ENCODE results near the gene ASCC2.
"Not testable (repeated sequence)": the region's sequence is repeated elsewhere in the genome, so short reads cannot be mapped to it uniquely, and the experiment has no call there.

The ASCC2 gene

DNA sequence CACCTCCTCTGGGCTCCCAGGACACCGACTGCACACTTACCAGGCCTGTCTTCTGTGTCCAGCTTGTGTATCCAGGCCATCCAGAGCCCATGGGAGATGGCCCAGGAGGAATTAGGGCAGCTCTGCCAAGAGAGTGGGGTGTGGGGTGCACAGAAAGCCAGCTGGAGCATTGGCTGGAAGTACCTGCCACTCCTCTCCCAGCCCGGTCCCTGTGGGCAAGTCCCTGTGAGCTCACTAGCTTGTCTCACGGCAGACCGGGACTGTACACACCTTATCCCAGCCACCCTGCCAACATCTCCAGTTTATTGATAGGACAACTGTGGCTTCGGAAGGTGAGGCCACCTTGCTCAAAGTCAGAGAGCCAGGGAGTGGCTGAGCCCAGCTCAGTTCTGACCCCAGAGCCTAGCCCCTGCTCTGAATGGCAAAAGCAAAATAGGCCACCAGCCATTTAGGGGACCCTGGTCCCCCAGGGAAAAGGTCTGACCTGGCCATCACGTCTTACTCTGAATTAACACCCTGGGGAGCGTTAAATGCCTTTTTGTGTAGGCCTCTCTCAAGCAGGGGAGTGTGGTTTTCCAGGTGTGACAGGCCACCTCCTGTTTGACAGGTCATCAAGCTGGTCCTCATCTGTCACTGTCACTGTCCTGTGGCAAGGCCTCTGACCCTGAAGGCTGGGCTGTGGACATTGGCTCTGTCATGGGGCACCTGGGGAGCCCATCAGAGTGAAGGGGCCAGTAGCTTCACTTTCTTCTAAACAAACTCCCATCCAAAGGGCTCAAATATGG, 55.8 kb downstream of the ASCC2 start:
- no peak for DNase-seq

DNA sequence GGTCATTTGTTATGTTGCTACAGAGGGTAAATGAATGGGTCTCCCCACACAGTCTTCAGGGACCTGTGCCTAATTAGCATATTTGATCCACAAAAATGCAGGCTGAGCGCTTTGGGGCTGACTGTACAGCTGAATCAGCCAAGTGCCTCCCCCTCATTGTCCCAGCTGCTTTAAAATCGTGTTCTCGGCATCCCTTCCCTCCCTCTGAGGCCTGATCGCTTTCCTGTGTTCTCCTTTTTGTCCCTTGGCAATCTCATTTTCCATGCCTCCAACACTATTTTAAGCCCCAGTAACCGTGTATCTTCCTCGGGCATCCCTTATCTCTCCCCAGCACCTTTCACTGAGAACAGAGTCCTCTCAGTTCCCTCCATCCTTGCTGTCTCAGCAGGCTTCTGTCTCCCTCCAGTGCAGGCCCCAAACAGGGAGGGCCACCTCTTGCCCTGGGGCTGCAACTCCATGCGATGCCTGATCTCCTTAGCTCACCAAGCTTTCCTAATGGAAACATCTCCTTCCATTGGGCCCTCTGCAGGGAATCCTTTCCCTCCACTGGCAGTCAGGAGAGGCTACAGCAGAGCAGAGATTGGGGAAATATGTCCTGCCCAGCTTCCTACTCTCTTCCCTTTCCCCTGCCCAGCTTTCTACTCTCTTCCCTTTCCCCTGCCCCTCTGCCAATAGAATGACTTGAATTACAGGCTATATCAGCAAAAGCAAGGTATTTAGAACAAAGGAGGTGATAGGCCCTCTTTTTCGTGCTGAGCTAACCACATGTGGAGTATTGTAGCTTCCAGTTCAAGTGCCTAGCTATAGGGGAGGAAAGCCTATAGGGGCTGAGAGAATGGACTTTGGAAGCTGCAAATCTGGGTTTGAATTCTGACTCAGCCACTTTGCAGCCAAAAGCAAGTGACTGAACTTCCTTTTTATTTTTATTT, 57.1 kb downstream of the ASCC2 start:
- DNase-seq: no peak

DNA sequence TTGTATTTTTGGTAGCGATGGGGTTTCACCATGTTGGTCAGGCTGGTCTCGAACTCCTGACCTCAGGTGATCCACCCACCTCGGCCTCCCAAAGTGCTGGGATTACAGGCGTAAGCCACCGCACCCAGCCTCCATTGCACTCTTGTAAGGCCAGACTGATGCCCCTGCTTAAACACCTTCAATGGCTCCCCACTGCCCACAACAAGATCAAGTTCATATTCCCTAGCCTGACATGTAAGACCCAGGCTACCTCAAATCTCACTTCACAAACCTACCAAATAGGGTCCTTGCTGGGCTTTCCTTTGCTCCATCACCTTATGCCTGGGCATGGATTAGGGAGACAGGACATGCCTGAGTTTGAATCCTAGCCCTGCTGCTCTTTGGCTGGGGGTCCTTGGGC, 57.9 kb downstream of the ASCC2 start:
- no peak for DNase-seq

DNA sequence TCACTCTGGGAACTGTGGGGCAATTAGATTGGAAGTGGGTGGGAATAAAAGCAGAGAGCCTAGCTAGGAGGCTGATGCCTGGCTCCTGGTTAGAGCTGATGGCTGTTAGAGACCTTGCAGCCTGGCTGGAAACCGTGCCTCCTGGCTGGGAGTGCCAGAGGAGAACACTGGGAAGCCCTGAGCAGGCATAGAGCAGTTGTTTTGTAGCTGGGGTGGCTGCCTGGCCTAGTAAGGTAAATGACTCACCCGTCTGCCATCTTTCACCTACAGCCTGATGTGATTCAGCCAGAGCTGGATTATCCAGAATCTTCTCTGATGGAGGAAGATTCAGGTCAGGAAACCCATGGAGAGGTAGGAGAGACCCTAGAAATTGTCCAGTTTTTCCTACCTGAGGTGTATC, 64.8 kb downstream of the ASCC2 start:
- DNase-seq: no peak

DNA sequence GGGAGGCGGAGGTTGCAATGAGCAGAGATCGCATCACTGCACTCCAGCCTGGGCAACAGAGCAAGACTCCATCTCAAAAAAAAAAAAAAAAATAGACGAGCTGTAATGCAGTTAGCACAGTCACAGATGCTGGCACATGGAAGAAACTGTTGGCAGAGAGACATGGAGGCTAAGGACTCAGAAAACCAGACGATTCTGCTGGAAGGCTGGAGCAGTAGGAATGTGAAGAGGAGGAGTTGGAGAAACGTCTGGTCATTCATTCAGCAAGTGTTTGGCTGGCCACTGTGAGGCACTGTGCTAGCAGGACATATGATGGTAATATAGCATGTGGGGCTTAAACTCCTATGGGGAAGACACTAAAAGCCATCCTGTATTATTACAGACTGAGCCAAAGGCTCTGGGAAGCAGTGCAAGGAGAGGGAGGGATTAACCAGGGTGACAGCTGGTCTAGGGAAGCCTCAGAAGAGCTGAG, 65.9 kb downstream of the ASCC2 start:
- no peak for DNase-seq

DNA sequence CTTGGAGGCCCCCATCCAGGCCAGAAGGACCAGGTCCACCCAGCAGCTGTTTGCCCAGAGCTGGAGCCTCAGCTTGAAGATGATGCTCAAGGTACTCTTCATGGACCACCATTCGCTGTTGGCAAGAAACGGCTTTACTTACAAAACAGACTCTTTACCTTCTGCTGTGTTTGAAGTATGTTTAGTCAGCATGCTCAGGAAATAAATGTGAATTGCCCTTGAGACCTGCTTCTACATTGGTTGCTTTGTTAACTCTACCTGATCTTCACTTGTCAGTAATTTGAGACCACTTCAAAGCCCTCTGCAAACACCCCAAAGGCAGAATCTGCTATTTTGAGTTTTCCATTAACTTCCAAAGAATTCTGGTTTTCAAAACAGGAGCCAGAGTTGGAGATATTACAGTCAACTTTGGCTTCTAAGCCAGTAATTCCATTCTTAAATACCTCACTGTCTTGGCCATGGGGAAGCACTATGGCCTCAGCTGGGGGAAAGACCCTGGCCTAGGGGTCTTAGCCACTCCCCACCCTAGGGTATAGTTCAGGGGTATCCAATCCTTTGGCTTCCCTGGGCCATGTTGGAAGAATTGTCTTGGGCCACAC, 68.3 kb downstream of the ASCC2 start:
- no peak for DNase-seq

DNA sequence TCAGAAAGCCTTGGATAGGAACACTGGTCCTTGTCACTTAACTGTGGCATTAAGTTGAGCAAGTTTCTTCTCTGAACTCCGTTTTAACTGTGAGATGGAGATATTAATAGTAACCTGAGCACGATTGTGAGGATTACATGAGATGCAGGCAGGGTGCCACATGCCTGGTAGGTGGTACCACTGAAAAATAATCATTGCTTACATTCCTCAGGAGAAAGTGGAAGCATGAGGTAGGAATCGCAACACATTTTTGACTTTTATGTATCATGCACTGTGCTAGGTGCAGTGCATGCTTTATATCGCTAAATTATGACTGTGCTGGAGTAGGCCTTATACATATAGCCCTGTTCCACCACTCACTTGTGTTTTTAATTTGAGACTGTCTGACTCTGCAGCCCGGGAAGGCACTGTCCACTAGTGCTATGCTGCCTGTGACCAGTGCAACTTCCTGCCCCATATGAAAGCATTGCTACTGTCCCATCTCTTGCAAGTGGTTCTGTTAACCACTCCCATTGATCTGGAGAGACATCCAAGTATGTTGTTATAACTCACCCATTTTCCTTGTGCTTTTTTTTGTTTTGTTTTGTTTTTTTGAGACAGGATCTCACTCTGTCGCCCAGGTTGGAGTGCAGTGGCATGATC, 69.9 kb downstream of the ASCC2 start:
- DNase-seq: no peak

DNA sequence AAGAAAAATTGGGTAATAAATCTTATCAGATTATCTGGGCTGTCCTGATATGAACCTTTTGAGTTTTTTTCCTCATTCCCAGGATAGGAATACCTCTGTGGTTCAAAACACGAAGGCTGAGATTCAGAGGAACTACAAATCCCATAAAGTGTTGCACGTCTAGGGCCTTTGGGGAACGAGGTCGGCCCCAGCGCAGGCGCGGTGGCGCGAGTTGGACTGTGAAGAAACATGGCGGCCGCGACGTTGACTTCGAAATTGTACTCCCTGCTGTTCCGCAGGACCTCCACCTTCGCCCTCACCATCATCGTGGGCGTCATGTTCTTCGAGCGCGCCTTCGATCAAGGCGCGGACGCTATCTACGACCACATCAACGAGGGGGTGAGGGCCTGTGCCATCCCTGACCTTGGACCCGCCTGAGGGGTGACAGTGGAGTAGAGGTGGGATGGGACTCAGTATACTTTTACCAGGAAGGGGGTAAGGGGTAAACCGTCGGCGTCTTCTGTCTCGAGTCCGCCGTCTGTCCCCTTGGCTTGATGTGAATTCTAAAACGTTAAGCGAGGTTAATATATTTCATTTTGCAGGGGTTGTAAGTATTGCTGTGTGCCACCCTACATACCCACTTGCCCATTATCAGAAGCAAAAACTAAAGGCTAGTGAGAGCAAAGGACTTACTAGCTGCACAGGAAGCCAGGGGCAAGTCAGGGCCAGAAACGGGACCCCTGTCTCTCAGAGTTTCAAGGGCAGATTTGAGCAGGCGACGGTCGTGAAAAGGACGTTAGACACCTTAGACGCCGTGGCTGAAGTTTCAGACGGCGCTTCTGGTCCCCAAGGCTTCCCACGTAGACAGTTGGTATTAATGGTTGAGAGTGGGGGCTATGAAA, 70.7 kb downstream of the ASCC2 start, which contains the start of gene UQCR10:
TSS of gene UQCR10 (plus strand) at position 199 of the 881 bp plus-strand sequence. CDS start at position 229, 30 bp downstream.
- DNase-seq: peak; percentile 80 to 88 (median 83)

DNA sequence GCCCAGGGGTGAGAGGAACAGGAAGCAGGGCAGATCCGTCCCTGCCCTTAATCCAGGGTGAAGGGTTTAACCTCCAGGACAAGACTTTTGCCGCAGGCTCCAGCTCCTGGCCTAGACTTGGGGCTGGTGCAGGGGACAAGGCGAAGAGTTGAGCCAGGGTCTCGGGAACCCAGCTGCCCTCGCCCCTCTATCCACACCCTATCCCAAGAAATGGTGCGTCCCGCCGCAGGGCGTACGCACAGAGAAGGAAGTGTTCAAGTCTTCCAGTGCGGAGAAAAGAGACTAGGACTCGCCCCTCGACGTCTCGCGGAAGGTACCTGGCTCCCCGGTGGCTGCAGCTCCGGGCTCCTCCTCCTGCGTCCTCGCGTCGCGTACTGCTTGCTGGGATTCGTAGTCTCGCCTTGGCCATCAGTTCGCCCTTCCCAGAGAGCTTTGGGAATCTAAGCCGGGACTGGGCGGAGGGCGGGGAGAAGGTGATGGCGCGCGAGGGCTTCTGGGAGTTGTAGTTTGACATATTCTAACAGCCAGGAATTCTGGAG, 71.4 kb downstream of the ASCC2 start, which contains the start of gene ZMAT5:
TSS of gene ZMAT5 (minus strand) at position 376 of the 539 bp plus-strand sequence. CDS start 18,463 bp downstream, outside the sequence.
- peak; percentile 54 to 84 (median 72) for DNase-seq

DNA sequence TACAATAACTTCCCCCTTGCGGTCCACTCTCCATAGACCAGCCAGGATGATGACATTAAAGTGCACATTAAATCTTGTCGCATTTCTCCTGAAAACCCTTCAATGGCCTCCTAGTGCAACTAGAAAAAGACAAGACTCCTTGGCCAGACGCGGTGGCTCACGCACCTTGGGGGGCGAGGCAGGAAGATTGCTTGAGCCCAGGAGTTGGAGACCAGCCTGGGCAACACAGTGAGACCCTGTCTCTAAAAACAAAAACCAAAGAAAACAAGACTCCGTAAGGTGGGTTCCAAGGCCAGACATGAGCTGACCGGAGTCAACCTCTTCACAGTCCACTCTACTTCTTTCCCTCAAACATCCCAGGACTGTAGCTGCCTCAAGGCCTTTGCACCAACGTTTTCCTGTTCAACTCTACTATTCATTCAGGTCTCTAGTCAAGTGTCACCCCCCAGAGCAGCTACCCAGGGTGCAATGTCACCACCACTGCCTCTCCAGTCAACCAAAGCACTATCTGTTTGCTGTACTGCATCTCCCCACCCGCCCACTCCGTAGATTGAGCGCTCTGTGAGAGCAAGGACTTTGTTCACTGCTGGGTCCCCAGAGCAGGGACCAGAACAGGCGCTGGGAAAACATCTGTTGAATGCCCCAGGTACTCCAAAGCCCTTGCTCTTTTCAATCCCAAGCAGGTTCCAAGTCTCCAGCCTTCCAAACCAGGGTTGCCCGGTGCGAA, 72.0 kb downstream of the ASCC2 start:
- DNase-seq: no peak

DNA sequence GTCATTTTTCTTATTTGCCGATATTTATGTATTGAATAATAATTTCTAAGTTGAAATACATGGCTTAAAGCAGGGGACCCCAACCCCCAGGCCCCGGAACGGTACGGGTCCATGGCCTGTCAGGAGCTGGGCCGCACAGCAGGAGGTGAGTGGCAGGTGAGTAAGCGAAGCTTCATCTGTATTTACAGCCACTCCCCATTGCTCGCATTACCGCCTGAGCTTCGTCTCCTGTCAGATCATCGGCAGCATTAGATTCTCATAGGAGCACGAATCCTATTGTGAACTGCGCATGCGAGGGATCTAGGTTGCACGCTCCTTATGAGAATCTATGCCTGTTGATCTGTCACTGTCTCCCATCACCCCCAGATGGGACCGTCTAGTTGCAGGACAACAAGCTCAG, 75.8 kb downstream of the ASCC2 start:
- DNase-seq: no peak

DNA sequence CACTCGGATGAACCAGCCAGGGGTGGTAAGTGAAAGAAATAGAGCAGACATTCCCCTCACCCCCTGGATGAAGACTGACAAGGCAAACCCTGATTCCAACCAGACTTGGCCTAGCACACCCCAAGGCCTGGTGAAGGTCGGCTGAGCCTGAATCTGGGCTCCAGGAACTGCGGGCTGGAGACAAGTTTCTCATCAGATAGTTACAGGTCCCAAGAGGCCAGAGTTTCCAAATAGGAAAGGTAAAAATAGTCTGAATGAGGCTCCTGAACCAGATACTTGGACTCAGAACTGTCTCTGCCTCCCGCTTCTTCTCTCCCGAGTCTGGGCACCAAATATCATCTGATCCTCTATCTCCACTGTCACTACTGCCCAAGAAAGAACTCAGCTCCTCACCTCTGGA, 79.1 kb downstream of the ASCC2 start:
- DNase-seq: no peak

DNA sequence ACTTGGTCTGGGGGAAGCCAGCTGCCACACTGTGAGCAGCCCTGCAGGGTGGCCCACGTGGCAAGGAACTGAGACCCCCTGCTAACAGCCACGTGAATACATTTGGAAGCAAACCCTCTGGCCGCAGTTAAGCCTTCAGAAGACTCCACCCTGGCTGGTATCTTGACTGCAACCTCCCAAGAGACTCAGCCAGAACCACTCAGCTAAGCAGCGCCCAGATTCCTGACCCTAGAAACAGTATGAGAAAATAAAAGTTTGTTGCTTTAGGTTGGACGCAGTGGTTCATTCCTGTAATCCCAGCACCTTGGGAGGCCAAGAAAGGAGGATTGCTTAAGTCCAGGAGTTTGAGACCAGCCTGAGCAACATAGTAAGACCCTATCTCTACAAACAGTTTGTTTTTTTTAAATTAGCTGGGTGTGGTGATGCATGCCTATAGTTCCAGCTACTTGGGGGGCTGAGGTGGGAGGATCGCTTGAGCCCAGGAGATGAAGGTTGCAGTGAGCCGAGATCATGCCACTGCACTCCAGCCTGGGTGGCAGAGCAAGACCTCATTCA, 79.9 kb downstream of the ASCC2 start:
- no peak for DNase-seq

DNA sequence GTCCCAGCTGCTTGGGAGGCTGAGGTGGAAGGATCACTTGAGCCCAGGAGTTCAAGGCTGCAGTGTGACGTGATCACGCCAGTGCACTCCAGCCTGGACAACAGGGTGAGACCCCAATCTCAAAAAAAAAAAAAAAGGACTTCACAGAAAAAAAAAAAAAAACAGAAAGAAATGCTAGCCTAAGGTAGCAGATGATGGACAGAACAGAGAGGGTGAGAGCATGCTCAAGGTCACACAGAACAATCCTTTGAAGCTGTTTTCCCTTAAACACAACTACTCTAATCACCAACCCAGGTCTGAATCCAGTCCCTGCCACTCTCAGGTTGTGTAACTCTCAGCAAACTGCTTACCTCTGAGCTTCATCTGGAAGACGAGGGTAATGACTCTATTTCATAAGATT, 81.0 kb downstream of the ASCC2 start:
- DNase-seq: no peak

DNA sequence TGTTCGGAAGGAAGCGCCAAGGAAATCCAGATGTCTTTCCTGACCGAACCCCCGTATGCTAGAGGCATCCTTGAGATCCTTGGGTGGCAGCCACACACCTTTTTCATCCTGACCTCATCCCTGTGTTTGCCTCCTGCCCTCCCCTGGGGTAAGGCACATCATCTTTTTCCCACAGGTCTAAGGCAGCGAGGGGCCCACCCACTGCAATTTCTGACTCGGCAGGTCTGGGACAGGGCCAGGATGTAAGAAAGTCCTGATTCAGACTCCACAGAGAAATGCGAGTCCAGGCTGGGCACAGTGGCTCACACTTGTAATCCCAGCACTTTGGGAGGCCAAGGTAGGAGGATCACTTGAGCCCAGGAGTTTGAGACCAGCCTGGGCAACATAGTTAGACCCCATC, 81.7 kb downstream of the ASCC2 start:
- DNase-seq: no peak

DNA sequence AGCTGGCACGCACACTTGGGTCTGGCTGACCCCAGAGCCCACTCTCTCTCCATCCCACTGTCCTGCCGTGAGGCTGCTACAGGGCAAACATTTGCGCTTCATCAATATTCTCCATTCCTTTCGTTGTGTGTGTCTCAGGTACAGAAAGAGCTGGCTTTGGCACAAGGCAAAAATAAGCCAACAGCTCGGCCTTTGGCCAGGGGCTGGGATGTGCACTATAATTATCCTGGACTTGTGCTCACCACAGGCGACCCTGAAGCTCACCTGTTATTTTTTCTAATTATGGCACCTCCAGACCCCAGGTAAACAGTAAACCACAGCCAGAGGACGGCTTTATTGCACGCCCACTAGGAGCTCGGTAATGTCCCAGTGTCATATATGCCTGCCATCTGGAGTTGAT, 82.2 kb downstream of the ASCC2 start:
- DNase-seq: no peak

DNA sequence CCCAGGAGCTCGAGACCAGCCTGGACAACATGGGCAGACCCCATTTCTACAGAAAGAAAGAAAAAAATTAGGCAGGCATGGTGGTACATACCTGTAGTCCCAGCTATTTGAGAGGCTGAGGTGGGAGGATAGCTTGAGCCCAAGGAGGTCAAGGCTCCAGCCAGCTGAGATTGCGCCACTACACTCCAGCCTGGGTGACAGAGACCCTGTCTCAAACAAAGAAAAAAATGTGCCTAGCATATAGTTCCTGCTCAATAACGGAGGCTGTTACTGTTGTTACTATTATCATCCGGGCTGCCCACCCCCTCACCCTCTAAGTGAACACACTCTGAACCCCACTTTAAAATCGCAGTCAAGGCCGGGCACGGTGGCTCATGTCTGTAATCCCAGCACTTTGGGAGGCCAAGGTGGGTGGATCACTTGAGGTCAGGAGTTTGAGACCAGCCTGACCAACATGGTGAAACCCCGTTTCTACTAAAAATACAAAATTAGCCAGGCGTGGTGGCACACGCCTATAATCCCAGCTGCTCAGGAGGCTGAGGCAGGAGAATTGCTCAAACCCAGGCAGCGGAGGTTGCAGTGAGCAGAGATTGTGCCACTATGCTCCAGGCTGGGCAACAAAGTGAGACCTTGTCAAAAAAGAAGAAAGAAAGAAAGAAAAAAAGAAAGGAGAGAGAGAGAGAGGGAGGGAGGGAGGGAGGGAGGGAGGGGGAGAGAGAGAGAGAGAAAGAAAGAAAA, 83.2 kb downstream of the ASCC2 start:
- not testable (repeated sequence) for DNase-seq

DNA sequence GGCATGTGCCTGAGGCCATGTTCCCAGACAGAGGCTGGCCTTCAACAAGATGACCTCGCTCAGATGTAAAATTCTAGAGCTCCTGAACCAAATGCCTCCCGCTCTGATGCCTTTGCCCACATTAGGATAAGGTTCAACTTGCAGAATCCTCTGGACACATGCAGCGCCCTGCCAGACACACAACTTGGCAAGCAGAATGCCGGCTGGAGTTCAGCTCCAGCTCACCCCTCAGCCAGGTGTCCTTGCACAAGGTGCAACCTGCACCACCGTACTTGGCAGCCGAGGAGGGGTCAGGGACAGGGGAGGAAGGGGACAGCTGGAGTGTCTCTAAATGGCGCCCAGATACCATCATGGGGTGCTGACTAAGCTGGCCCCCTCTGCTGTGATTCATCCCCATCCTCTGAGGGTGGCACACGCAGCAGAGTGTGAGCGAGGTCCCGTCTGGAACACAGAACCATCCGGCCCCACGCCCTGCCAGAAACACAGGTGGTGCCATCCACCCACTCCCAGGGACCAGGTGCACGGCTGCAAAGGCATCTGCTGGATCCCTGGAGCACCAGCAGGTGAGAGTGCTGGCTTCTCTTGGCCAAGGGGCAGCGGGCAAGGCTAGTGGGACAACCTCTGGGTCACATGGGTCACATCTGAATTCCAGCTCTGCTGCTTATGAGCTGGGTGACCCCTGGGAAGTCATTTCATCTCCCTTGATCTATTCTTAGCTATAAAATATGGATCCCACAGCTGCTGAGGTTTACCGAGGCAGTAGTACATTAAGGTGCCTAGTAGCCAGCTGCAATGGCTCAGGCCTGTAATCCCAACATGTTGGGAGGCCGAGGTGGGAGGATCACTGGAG, 84.0 kb downstream of the ASCC2 start:
- DNase-seq: no peak

DNA sequence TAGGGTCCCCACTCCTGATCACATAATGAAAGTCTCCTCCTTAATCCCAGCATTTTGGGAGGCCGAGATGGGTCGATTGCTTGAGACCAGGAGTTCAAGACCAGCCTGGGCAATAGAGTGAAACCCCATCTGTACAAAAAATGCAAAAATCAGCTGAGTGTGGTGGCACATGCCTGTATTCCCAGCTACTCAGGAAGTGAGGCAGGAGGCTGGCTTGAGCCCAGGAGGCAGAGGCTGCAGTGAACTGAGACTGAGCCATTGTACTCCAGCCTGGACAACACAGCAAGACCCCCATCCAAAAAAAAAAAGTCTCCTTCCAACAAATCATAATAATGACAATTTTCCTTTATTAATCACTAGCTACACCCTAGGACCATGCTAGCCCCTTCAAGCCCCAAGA, 86.4 kb downstream of the ASCC2 start:
- no peak for DNase-seq

All from activated naive CD4-positive, alpha-beta T cell (primary cell).